PC-3 (cell line): ENCODE measurements around the gene IGF1.

Experiments used
- CTCF ChIP-seq: fragments of 300-600 bp; sonication (generic); conservative IDR thresholded peaks from 2 replicates; pipeline ENCODE4 v1.5.1; 2017; ENCODE audit warnings: antibody characterized with exemption, low read depth, mild to moderate bottlenecking, low read length
- EZH2 ChIP-seq: fragments of 300-600 bp; sonication (generic); IDR thresholded peaks from one replicate; pipeline ENCODE4 v1.6.1; 2017; ENCODE audit warnings: antibody characterized with exemption, mild to moderate bottlenecking, low read length; ENCODE audit not compliant: unreplicated experiment
- EZH2phosphoT487 ChIP-seq: fragments of 300-600 bp; sonication (generic); IDR thresholded peaks from 2 replicates; pipeline ENCODE4 v1.6.1; 2018; ENCODE audit warnings: mild to moderate bottlenecking, antibody characterized with exemption, low read length, borderline replicate concordance

- TF ChIP-seq EZH2 (no peak), CTCF (no peak), EZH2phosphoT487 (no peak)
Measured at GRCh38 chr12:102487226-102487625, 6.9 kb upstream of the IGF1 start.
